ENCODE results near the gene SRCAP. TPM values are rescaled to one million over a fixed set of nuclear protein-coding genes. Genes with fewer than 3 reads are reported as not detected.

The SRCAP gene
- total RNA-seq, 2 donors from 2014 or later, result 41.4 to 44.9 TPM

DNA sequence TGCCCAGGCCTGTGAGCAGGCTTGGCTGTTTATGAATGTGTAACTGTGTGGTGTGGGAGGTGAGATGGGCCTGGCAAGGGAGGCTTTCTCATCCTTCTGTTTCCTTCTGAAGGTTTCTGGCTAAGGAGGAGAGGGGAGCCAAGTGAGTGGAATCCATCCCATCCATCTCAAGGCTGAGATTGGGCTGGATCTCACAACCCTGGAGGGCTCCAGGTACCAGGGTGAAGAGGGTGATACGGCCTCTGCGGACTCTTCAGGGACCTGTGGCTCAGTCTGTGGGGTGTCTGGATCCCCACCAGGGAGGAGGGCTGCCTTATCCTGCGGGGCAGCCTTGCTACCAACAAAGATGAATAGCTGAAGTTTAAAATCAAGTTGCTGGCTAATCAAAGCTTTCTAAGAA lies 81.0 kb downstream of the SRCAP start:
- intact Hi-C loops (cut with DNase I), result no loop called here
- no peak for DNase-seq (ENCODE audit: low spot score)

DNA sequence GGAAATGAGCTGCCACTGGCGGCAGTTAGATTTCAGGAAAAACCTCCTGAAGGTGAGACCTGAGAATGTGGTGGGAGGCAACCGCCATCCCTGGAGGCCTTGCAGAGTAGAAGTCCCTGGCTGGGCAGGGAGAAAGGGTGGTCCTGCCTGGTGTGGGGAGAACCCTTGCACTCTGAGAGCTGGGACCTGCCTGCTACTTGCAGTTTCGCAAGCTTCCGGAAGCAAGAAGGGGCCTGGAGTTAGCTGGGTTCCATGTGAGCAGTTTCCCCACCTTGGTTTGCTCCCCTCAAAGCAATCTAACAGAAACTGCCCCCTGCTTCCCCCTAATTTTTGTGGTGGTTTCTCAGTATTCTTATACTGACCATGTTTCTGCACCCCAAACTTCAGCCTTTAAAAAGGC lies 81.6 kb downstream of the SRCAP start:
- intact Hi-C loops (cut with DNase I), result no loop called here
- DNase-seq (ENCODE audit: low spot score), result no peak

DNA sequence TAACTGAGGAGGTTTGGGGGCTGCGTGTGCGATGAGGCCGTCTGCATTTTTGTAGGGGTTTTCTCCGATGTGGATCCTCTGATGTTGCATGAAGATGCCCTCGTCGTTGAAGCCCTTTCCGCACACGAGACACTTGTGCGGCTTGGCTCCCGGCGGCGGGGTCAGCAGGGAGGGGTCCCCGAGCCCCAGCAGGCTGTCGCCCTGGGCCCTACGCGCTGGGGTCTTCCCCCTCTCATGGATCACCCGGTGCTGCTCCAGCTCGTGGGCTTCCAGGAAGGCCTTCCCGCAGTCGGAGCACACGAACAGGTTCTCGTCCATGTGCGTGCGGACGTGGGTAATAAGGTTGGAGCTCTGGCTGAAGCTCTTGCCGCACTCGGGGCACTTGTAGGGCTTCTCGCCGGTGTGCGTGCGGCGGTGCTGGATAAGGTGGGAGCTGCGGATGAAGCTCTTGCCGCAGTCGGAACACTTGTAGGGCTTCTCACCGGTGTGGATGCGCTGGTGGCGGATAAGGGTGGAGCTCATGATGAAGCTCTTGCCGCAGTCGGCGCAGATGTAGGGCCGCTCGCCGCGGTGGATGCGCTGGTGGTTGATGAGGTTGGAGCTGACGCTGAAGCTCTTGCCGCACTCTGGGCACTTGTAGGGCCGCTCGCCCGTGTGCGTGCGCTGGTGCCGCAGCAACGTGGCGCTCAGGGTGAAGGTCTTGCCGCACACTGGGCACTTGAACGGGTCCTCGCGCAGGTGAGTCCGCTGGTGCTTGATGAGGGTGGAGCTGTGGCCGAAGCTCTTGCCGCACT lies 83.7 kb downstream of the SRCAP start:
- intact Hi-C loops (cut with DNase I), result no loop called here
- no peak for DNase-seq (ENCODE audit: low spot score)

DNA sequence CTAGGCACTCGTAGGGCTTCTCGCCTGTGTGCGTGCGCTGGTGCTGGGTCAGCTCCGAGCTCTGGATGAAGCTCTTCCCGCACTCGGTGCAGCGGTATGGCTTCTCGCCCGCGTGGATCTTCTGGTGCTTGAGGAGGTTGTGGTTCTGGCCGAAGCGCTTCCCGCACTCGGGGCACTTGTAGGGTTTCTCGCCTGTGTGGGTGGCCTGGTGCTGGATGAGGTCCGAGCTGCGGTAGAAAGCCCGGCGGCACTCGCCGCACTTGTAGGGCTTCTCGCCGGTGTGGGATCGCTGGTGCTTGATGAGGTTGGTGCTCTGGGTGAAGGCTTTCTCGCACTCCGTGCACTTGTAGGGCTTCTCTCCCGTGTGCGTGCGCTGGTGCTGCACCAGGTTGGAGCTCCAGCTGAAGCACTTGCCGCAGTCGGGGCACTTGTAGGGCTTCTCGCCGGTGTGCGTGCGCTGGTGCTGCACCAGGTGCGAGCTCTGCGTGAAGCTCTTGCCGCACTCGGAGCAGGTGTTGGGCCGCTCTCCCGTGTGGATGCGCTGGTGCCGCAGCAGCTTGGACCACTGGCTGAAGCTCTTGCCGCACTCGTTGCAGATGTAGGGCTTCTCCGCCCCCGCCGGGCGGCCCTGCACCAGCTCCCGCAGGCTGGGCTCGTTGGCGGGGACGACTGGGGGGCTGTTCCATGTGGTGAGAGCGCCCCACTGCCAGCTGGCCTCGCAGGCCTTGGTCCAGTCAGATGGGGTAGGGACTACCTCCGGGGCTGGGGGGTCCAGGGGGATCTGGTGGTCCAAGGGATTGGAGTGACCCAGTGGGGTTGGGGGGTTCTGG lies 84.5 kb downstream of the SRCAP start:
- intact Hi-C loops (cut with DNase I), result no loop called here

DNA sequence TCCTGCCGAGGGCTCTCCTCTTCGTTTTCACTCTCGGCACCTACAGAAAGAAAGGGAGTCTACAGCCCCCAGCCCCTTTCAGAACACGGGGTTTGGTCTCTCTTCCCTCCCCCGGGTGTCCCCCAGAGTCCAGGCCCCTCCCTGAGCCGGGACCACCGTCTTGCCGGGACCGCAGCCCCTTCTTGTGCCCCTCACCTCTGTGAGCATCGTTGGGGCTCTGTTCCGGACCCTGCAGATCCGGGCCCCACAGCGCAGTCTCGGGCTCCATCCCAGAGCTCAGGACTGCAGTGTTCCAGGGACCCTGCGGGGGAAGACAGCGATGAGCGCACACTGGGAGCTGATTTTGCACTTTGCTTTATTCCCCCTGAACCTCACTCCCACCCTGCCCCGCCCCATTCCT lies 85.2 kb downstream of the SRCAP start:
- intact Hi-C loops (cut with DNase I), result no loop called here
- DNase-seq (ENCODE audit: low spot score), result no peak

More for the DNA sequence above, 84.5 kb downstream of the SRCAP start:
- DNase-seq (ENCODE audit: low spot score), result no peak

DNA sequence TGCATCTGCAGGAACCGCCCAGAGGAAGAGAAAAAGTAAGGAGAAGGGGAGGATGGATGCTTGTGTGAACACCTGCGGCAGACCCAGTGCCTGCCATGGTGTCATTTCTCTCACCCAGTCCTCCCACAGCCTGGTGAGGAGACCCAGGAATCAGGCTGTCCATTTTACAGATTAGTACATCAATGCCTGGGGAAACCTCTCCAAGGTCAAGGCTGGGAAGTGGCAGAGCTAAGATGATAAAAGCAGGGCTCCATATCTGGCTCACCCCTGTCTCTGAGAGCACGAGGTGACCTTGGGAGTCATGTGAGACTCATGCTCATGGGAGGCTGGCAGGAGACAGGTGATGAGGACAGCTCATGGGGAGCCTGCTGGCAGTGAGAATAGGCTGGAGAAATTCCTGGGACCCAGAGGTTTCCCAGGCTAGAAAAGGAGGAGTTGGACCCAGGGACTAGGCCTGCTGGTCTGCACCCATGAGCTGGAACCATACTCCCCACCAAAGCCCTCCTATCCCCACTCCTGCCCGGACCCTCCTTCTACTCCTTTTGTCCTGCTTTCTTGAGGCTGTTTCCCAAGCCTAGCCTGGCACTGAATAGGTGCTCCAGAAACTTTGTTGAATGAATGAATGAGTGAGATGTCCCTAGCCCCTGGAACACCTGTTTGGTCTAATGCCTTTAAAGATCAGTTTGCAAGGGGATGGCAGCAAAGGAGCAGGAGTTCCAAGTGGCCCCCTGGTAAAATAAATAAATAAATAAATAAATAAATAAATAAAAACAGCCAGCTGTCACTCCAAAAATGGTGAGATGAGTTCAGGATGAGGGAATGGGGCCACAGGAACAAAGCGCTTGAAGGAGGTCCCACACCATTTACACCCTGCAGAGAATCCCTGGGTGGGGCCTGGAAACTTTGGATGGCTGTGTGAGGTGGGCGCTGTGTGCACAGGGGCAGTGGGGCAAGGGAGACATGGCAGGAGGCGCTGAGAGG lies 86.4 kb downstream of the SRCAP start:
- intact Hi-C loops (cut with DNase I), result no loop called here
- DNase-seq (ENCODE audit: low spot score), result no peak

DNA sequence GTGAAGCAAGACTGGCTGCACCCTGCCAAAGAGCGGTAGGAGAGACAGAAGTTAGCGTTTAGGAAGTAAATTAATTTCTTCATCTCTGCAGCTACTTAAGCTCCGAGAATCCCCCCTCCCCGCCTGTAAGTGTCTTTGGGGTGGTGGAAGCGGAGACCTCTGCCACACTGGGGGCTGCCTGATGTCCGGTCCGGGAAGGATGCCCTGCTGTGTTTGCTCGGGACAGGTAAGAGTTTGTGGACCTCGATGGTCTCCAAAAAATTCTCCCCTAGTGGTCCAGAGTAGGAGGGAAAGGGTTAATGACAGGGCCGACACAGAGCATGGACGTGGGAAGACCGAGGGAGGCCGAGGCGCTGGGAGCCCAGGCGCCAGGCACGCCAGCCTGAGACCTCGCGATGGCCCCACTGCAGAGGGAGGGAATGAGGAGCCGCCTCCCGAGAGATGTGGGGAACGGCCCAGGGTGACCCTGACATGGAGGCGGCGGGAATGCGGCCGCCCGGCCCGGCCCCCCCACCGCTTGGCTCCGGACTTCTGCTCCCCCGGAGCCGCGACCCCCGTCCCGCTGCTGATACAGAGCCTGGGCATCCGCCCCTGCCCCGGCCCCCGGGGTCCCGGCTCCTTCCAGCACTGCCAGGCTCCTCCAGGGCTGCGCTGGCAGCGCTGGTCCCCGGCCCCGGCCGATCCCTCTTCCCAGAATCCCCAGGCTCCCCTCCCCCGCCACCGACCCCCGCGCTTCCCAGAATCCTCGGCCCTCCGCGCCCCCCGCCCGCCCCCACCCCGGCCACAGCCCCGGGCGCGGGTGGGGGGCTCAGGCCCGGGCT lies 87.4 kb downstream of the SRCAP start:
- DNase-seq (ENCODE audit: low spot score), result peak; percentile 88
- intact Hi-C loops (cut with DNase I), result no loop called here

DNA sequence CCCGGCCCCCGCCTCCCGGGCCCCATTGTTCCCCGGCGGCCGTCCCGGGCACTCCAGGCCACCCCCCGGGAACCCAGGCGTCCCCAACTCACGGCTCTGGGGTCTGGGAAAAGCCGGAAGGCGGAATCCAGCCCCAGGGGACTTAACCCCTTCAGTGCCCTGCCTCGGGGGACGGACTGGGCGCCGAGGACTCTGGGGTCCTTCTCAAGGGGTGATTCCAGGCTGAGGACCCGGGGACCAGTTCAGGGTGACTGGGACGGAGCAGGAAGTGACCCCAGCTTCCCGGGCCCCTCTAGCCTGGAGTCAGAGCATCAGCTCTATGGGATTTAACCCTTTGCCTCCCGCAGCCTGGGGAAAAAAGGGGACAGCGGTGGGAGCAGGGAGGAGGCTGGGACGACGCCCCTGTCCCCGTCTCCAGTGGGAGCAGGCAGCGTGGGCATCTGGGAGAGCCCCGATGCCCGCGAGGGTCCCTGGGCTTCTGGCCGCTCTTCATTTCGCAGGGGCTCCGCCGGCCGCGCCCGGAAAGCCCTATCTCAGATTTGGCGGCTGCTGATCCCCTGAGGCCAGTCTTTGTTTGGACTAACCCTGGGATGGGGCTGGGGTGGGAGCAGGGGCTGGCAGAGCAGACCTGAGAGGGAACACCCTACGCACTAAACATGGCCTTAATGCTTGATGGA lies 88.1 kb downstream of the SRCAP start, which contains the start of gene ZNF629:
Gene ZNF629 (minus strand): TSS at position 270 of the 677 bp plus-strand sequence. CDS start 2,723 bp downstream, outside the sequence.
- DNase-seq (ENCODE audit: low spot score), result peak; percentile 89
- intact Hi-C loops (cut with DNase I), result no loop called here

DNA sequence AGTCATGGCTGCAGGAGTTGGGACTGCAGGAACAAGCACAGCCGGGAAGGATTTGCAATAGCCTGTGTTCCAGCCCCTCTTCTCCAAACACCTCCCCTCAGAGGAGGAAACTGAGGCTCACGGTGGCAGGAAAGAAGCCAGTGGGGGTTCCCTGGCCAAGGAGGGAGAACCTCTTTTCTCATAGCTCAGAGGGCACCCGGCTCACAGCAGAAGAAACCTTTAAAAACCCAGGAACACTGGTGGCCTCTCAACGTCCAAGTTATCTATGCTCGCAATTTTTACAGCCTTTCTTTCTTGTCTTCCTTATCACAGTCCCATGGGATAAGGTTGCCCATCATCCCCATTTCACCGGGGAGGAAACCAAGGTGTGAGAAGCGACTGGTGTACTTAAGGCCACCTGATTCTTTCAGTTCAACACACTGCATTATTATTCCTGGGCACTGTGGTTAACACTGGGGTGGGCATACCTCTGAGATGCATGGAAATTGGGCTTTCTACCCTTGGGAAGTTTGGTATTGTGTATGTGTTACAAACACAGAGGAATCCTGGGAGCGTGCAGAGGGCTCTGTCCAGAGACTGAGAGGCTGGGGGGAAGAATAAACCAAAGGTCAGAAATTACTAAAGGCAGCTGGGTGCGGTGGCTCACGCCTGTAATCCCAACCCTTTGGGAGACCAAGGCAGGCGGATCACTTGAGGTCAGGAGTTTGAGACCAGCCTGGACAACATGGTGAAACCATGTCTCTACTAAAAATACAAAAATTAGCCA lies 88.8 kb downstream of the SRCAP start:
- DNase-seq (ENCODE audit: low spot score), result no peak
- intact Hi-C loops (cut with DNase I), result no loop called here

Other genes starting within 250 kb of the SRCAP start
- 1 to 10 TPM; 4.6 to 8.5 TPM for gene ITGAL, start 226.4 kb upstream of the SRCAP start, total RNA-seq
- gene ZNF768, start 172.6 kb upstream of the SRCAP start, total RNA-seq, result 10 to 100 TPM; 21.9 to 27.3 TPM
- gene ZNF747, start 164.3 kb upstream of the SRCAP start, total RNA-seq, result 1 to 10 TPM; 9.6 to 9.8 TPM
- 1 to 10 TPM; 6.0 to 6.5 TPM for gene ZNF764, start 140.8 kb upstream of the SRCAP start, total RNA-seq
- 10 to 100 TPM in 1 of 2 donors, 1 to 10 TPM in 1; 8.8 to 10.8 TPM for gene ZNF688, start 127.5 kb upstream of the SRCAP start, total RNA-seq
- 10 to 100 TPM; 10.2 to 10.5 TPM for gene ZNF785, start 113.5 kb upstream of the SRCAP start, total RNA-seq
- gene ZNF689, start 88.8 kb upstream of the SRCAP start, total RNA-seq, result 1 to 10 TPM; 6.9 to 7.1 TPM
- 10 to 100 TPM; 34.5 to 38.5 TPM for gene PRR14, start 48.2 kb upstream of the SRCAP start, total RNA-seq
- gene FBRS, start 40.7 kb upstream of the SRCAP start, total RNA-seq, result 10 to 100 TPM; 42.3 to 42.5 TPM
- 10 to 100 TPM; 13.0 to 13.9 TPM for gene PHKG2, start 49.3 kb downstream of the SRCAP start, total RNA-seq
- 1 to 10 TPM; 1.2 TPM for gene CFAP119, start 62.9 kb downstream of the SRCAP start, total RNA-seq
- 10 to 100 TPM; 60.9 to 66.5 TPM for gene RNF40, start 63.2 kb downstream of the SRCAP start, total RNA-seq
- gene ZNF629, start 88.0 kb downstream of the SRCAP start, total RNA-seq, result 10 to 100 TPM; 10.1 to 11.2 TPM
- gene BCL7C, start 194.9 kb downstream of the SRCAP start, total RNA-seq, result 10 to 100 TPM; 33.6 to 36.3 TPM
- 1 to 10 TPM; 5.0 to 5.2 TPM for gene CTF1, start 197.4 kb downstream of the SRCAP start, total RNA-seq
- 10 to 100 TPM; 13.7 to 14.5 TPM for gene FBXL19, start 224.4 kb downstream of the SRCAP start, total RNA-seq
- 10 to 100 TPM; 11.0 to 17.5 TPM for gene ORAI3, start 249.9 kb downstream of the SRCAP start, total RNA-seq

All from posterior vena cava (tissue), 2 donors.